Fibroblast of skin of scalp (primary cell): Measurements from ENCODE around the gene PPP1R27.

Source experiments
- DNase-seq: peaks from one replicate; pipeline ENCODE4 v3.0.0-alpha.2; 2013

The PPP1R27 gene

GRCh38 chr17:81860756-81861568, 26.1 kb upstream of the PPP1R27 start:
- DNase-seq = peak; percentile 100

GRCh38 chr17:81859906-81860755, 25.3 kb upstream of the PPP1R27 start, which contains the start of gene P4HB:
Gene P4HB, minus strand, starts transcription at chr17:81860535. Its CDS starts 64 bp downstream, at chr17:81860471.
- DNase-seq = no peak

- DNase-seq = no peak
These were observed 24.4 kb upstream of the PPP1R27 start for GRCh38 chr17:81858967-81859905.

GRCh38 chr17:81858170-81858966, 23.5 kb upstream of the PPP1R27 start:
- DNase-seq = no peak

GRCh38 chr17:81854974-81855774, 20.3 kb upstream of the PPP1R27 start:
- no peak for DNase-seq

- DNase-seq = no peak
These were observed 17.4 kb upstream of the PPP1R27 start for GRCh38 chr17:81852237-81852636.

- no peak for DNase-seq
These were observed 16.6 kb upstream of the PPP1R27 start for GRCh38 chr17:81851423-81851822.

- DNase-seq = no peak
These were observed 14.6 kb upstream of the PPP1R27 start for GRCh38 chr17:81849457-81849856.

GRCh38 chr17:81846743-81847689, 12.2 kb upstream of the PPP1R27 start:
- DNase-seq = no peak

- DNase-seq = no peak
These were observed 11.3 kb upstream of the PPP1R27 start for GRCh38 chr17:81845881-81846742.

GRCh38 chr17:81845361-81845760, 10.5 kb upstream of the PPP1R27 start:
- DNase-seq = no peak

- no peak for DNase-seq
These were observed 10.0 kb upstream of the PPP1R27 start for GRCh38 chr17:81844887-81845286.

GRCh38 chr17:81844327-81844851, 9.5 kb upstream of the PPP1R27 start:
- DNase-seq = no peak

- no peak for DNase-seq
These were observed 9.0 kb upstream of the PPP1R27 start for GRCh38 chr17:81843713-81844326.

- DNase-seq = no peak
These were observed 8.1 kb upstream of the PPP1R27 start for GRCh38 chr17:81842725-81843504.

- DNase-seq = no peak
These were observed 7.5 kb upstream of the PPP1R27 start for GRCh38 chr17:81842378-81842724.

GRCh38 chr17:81841866-81842265, 7.0 kb upstream of the PPP1R27 start:
- no peak for DNase-seq
